Fibroblast of mammary gland (primary cell): Measurements from ENCODE around the gene PDE4B.
"Not testable (repeated sequence)": the region's sequence is repeated elsewhere in the genome, so short reads cannot be mapped to it uniquely, and the experiment has no call there.

ENCODE experiments used
- DNase-seq: peaks from one replicate; pipeline ENCODE4 v3.0.0-alpha.2; 2010; ENCODE audit warnings: low read depth
- H3K4me3 ChIP-seq: 2 replicates; pipeline ENCODE4 v1.5.1; 2011; ENCODE audit warnings: low read depth, mild to moderate bottlenecking, low read length, moderate library complexity; ENCODE audit not compliant: control insufficient read depth
- TF ChIP-seq, protein P1 (sequence below): conservative IDR thresholded peaks from 2 replicates; pipeline ENCODE4 v1.5.1; 2011; ENCODE audit warnings: low read depth, low read length, inconsistent platforms; ENCODE audit not compliant: control insufficient read depth, insufficient read depth

Gene PDE4B

GRCh38 chr1:66416295-66416694 lies 623.6 kb downstream of the PDE4B start:
- H3K4me3 ChIP-seq, result no peak overlapping the region
- DNase-seq, result peak; percentile 71
- TF ChIP-seq, protein P1, sequence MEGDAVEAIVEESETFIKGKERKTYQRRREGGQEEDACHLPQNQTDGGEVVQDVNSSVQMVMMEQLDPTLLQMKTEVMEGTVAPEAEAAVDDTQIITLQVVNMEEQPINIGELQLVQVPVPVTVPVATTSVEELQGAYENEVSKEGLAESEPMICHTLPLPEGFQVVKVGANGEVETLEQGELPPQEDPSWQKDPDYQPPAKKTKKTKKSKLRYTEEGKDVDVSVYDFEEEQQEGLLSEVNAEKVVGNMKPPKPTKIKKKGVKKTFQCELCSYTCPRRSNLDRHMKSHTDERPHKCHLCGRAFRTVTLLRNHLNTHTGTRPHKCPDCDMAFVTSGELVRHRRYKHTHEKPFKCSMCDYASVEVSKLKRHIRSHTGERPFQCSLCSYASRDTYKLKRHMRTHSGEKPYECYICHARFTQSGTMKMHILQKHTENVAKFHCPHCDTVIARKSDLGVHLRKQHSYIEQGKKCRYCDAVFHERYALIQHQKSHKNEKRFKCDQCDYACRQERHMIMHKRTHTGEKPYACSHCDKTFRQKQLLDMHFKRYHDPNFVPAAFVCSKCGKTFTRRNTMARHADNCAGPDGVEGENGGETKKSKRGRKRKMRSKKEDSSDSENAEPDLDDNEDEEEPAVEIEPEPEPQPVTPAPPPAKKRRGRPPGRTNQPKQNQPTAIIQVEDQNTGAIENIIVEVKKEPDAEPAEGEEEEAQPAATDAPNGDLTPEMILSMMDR, result no peak

GRCh38 chr1:66418021-66418420 lies 625.3 kb downstream of the PDE4B start:
- no peak overlapping the region for H3K4me3 ChIP-seq
- no peak for DNase-seq
- TF ChIP-seq, protein P1, result no peak

DNA sequence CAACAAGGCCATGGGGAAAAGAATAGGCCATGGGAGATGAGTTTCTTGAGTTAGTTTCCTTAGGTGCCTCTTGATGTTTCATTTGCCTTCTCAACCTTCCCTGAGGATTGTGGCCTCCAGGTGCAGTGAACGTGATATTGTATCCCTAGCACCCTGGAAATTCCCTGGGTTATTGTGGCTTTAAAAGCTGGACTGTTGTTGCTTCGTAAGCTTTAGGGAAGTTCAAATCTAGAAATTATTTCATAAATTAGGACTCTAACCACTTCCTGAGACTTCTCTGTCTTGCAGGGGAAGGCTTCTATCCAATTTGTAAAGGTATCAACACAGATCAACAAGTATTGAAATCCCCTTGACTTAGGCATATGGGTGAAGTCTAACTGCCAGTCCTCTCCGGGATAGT lies 627.5 kb downstream of the PDE4B start:
- not testable (repeated sequence) for DNase-seq, H3K4me3 ChIP-seq

GRCh38 chr1:66420906-66421305 lies 628.2 kb downstream of the PDE4B start:
- not testable (repeated sequence) for H3K4me3 ChIP-seq, DNase-seq

- H3K4me3 ChIP-seq, result no peak overlapping the region
- TF ChIP-seq, protein P1, result no peak
- no peak for DNase-seq
Observed at GRCh38 chr1:66422804-66423203, 630.1 kb downstream of the PDE4B start.
